Head of caudate nucleus (tissue), 42 donors: Measurements from ENCODE around the gene CUL4A.
"Not testable (repeated sequence)": the region's sequence is repeated elsewhere in the genome, so short reads cannot be mapped to it uniquely, and the experiment has no call there.

Experiments used
- DNase-seq, 42 donors: peaks; one replicate each; pipeline versions ENCODE4 v3.0.0 to v3.0.0-alpha.2; 2020 to 2021; ENCODE audit warnings: mixed read lengths in 7 of 42
- intact Hi-C: fragments of 100-400 bp; cut with DNase I; formaldehyde crosslinking; loops from one replicate; pipeline ENCODE4 v1.15.0; 2022

Gene CUL4A

GRCh38 chr13:113209336-113209758 lies at the start of gene CUL4A:
Gene CUL4A (plus strand): TSS chr13:113209613. CDS start chr13:113209628, 15 bp downstream.
- intact Hi-C loops: loop anchor here (5.0 kb wide), 2 partner anchors 88 to 172 kb away; partner anchors contain the start of gene LAMP1

GRCh38 chr13:113159701-113160100 lies 49.7 kb upstream of the CUL4A start:
- DNase-seq: peak in 2 of 42 donors; percentile 18 to 31
- intact Hi-C loops: loop anchor here (5.0 kb wide), 1 partner anchor 43 kb away; no protein-coding TSS in a partner anchor

More at GRCh38 chr13:113209336-113209758, at the start of gene CUL4A:
- peak; percentile 27 to 90 (median 80) for DNase-seq

GRCh38 chr13:113160983-113161382 lies 48.4 kb upstream of the CUL4A start:
- intact Hi-C loops: no loop called here
- DNase-seq: peak in 2 of 42 donors; percentile 28 to 32

GRCh38 chr13:113161433-113161832 lies 48.0 kb upstream of the CUL4A start:
- intact Hi-C loops: no loop called here
- peak in 2 of 42 donors; percentile 23 to 35 for DNase-seq

- peak in 1 of 42 donors; percentile 1 for DNase-seq
- intact Hi-C loops: not testable (repeated sequence)
Measured at GRCh38 chr13:113161975-113162374, 47.4 kb upstream of the CUL4A start.

- intact Hi-C loops: no loop called here
- peak in 27 of 42 donors; percentile 23 to 72 (median 44) for DNase-seq
Measured at GRCh38 chr13:113162783-113163685, 46.4 kb upstream of the CUL4A start.

- intact Hi-C loops: no loop called here
- peak in 2 of 42 donors; percentile 23 to 26 for DNase-seq
Measured at GRCh38 chr13:113164492-113164891, 44.9 kb upstream of the CUL4A start.

- peak in 1 of 42 donors; percentile 9 for DNase-seq
- intact Hi-C loops: no loop called here
Measured at GRCh38 chr13:113166266-113166665, 43.1 kb upstream of the CUL4A start.

- intact Hi-C loops: no loop called here
- DNase-seq: peak in 1 of 42 donors; percentile 3
Measured at GRCh38 chr13:113166681-113167080, 42.7 kb upstream of the CUL4A start.

- peak in 1 of 42 donors; percentile 2 for DNase-seq
Measured at GRCh38 chr13:113167155-113167554, 42.3 kb upstream of the CUL4A start.

GRCh38 chr13:113167575-113167974 lies 41.8 kb upstream of the CUL4A start:
- intact Hi-C loops: no loop called here
- no peak for DNase-seq

More at GRCh38 chr13:113167155-113167554, 42.3 kb upstream of the CUL4A start:
- intact Hi-C loops: no loop called here

- no peak for DNase-seq
- intact Hi-C loops: no loop called here
Measured at GRCh38 chr13:113168211-113168610, 41.2 kb upstream of the CUL4A start.

GRCh38 chr13:113169277-113170272 lies 39.8 kb upstream of the CUL4A start:
- DNase-seq: no peak
- intact Hi-C loops: no loop called here

GRCh38 chr13:113170511-113170910 lies 38.9 kb upstream of the CUL4A start:
- intact Hi-C loops: no loop called here
- no peak for DNase-seq

- DNase-seq: no peak
- intact Hi-C loops: no loop called here
Measured at GRCh38 chr13:113171250-113172125, 37.9 kb upstream of the CUL4A start.

GRCh38 chr13:113172419-113172926 lies 36.9 kb upstream of the CUL4A start:
- intact Hi-C loops: no loop called here
- DNase-seq: no peak

- no peak for DNase-seq
- intact Hi-C loops: no loop called here
Measured at GRCh38 chr13:113176280-113176679, 33.1 kb upstream of the CUL4A start.

- intact Hi-C loops: no loop called here
- no peak for DNase-seq
Measured at GRCh38 chr13:113176822-113177221, 32.6 kb upstream of the CUL4A start.
